ENCODE measurements around the gene RIC1. TPM values are rescaled to one million over a fixed set of nuclear protein-coding genes. Genes with fewer than 3 reads are reported as not detected.
"Not testable (repeated sequence)": the region's sequence is repeated elsewhere in the genome, so short reads cannot be mapped to it uniquely, and the experiment has no call there.

RIC1 gene
- polyA plus RNA-seq, 3 donors = 13.4 to 36.4 (median 16.3) TPM

DNA sequence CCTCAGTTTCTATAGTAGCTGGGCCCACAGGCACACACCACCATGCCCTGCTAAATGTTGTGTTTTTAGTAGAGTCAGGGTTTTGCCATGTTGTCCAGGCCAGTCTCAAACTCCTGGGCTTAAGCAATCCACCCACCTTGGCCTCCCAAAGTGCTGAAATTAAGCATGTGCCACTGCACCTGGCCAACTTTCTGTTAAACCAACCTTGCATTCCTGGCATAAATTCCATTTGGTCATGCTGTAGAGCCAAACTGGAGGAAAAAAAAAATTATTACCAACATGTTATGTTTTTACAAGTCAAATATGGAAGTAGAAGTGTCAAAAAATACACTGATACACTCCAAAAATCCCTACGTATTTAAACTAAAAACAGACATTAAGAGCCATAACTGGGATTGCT is 149.9 kb downstream of the RIC1 start:
- no peak overlapping the region for H3K9ac ChIP-seq (ENCODE audit: insufficient read depth, low read length, poor library complexity, severe bottlenecking)
- intact Hi-C loops (cut with micrococcal nuclease) = no loop called here
- H3K27ac ChIP-seq (ENCODE audit: low read depth in 1 of 2, low read length in 2 of 2) = no peak overlapping the region
- H3K4me3 ChIP-seq (replicated peaks in 1 of 3; ENCODE audit: low read depth in 2 of 3, low read length in 3 of 3) = peak overlapping the region in 1 of 3 experiments; percentile 19
- no peaks in the 10 kb centered on the region for H3K27me3 ChIP-seq (ENCODE audit: control insufficient read depth in 2 of 2, insufficient read depth in 2 of 2, low read length in 2 of 2)
- H4K20me1 ChIP-seq (ENCODE audit: insufficient read depth, low read length) = no peaks in the 10 kb centered on the region
- Mint-ChIP-seq H3K27me3 (ENCODE audit: low read depth in 3 of 3) (no peaks in the 10 kb centered on the region), H3K4me1 (no peaks in the 10 kb centered on the region), H3K4me3 (no peak overlapping the region), H3K27ac (no peak overlapping the region), H3K9me3 (peaks cover 25 to 44% (median 37%) of the 10 kb centered on the region in 7 donors), H3K36me3 (peaks cover 81 to 83% of the 10 kb centered on the region in 2 donors)
- H3K36me3 ChIP-seq (replicated peaks in 1 of 2; ENCODE audit: control insufficient read depth in 1 of 2, insufficient read depth in 2 of 2, low read length in 2 of 2) = peaks cover 63 to 83% of the 10 kb centered on the region in 2 donors
- no peaks in the 10 kb centered on the region for H3K79me2 ChIP-seq (ENCODE audit: insufficient read depth, low read length)
- H3K4me2 ChIP-seq (replicated peaks; ENCODE audit: extremely low read depth, low read length, poor library complexity, severe bottlenecking) = no peak overlapping the region
- DNase-seq = no peak
- WGBS (ENCODE audit: insufficient coverage) = no CpG with 5 or more reads among the region's 1 CpG
- H3K9me3 ChIP-seq (replicated peaks in 1 of 2; ENCODE audit: control insufficient read depth in 1 of 2, insufficient read depth in 1 of 2, low read length in 2 of 2) = peaks cover 19% of the 10 kb centered on the region in 2 donors
- H3K4me1 ChIP-seq (ENCODE audit: control insufficient read depth in 1 of 2, insufficient read depth in 2 of 2, low read length in 2 of 2) = no peaks in the 10 kb centered on the region
- no peak overlapping the region for H2AFZ ChIP-seq (ENCODE audit: insufficient read depth, low read depth, low read length, poor library complexity, severe bottlenecking)
- TF ChIP-seq, protein P1, sequence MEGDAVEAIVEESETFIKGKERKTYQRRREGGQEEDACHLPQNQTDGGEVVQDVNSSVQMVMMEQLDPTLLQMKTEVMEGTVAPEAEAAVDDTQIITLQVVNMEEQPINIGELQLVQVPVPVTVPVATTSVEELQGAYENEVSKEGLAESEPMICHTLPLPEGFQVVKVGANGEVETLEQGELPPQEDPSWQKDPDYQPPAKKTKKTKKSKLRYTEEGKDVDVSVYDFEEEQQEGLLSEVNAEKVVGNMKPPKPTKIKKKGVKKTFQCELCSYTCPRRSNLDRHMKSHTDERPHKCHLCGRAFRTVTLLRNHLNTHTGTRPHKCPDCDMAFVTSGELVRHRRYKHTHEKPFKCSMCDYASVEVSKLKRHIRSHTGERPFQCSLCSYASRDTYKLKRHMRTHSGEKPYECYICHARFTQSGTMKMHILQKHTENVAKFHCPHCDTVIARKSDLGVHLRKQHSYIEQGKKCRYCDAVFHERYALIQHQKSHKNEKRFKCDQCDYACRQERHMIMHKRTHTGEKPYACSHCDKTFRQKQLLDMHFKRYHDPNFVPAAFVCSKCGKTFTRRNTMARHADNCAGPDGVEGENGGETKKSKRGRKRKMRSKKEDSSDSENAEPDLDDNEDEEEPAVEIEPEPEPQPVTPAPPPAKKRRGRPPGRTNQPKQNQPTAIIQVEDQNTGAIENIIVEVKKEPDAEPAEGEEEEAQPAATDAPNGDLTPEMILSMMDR (IDR thresholded peaks at IDR 0.05) = no peak

- H3K27me3 Mint-ChIP-seq (ENCODE audit: low read depth in 3 of 3); H3K27ac ChIP-seq (ENCODE audit: low read depth in 1 of 2, low read length in 2 of 2); H3K4me1 ChIP-seq (ENCODE audit: control insufficient read depth in 1 of 2, insufficient read depth in 2 of 2, low read length in 2 of 2); H3K4me3 Mint-ChIP-seq; H3K9ac ChIP-seq (ENCODE audit: insufficient read depth, low read length, poor library complexity, severe bottlenecking); H3K4me3 ChIP-seq (replicated peaks in 1 of 3; ENCODE audit: low read depth in 2 of 3, low read length in 3 of 3); H3K4me1 Mint-ChIP-seq; H3K27ac Mint-ChIP-seq; H4K20me1 ChIP-seq (ENCODE audit: insufficient read depth, low read length); H3K79me2 ChIP-seq (ENCODE audit: insufficient read depth, low read length); DNase-seq; H3K27me3 ChIP-seq (ENCODE audit: control insufficient read depth in 2 of 2, insufficient read depth in 2 of 2, low read length in 2 of 2); H3K4me2 ChIP-seq (replicated peaks; ENCODE audit: extremely low read depth, low read length, poor library complexity, severe bottlenecking); H2AFZ ChIP-seq (ENCODE audit: insufficient read depth, low read depth, low read length, poor library complexity, severe bottlenecking); intact Hi-C loops (cut with micrococcal nuclease): not testable (repeated sequence)
- Mint-ChIP-seq H3K36me3 (peaks cover 74 to 75% of the 10 kb centered on the region in 2 donors), H3K9me3 (peaks cover 25 to 44% (median 37%) of the 10 kb centered on the region in 7 donors)
- Histone ChIP-seq H3K9me3 (replicated peaks in 1 of 2; ENCODE audit: control insufficient read depth in 1 of 2, insufficient read depth in 1 of 2, low read length in 2 of 2) (peaks cover 19% of the 10 kb centered on the region in 2 donors), H3K36me3 (replicated peaks in 1 of 2; ENCODE audit: control insufficient read depth in 1 of 2, insufficient read depth in 2 of 2, low read length in 2 of 2) (peaks cover 54 to 82% of the 10 kb centered on the region in 2 donors)
- 100% methylated on average over 3 of the region's 4 CpGs for WGBS (ENCODE audit: insufficient coverage)
Measured at GRCh38 chr9:5779705-5780218, 150.9 kb downstream of the RIC1 start.

- H3K79me2 ChIP-seq (ENCODE audit: insufficient read depth, low read length); H3K27ac Mint-ChIP-seq; H3K4me1 ChIP-seq (ENCODE audit: control insufficient read depth in 1 of 2, insufficient read depth in 2 of 2, low read length in 2 of 2); H3K4me2 ChIP-seq (replicated peaks; ENCODE audit: extremely low read depth, low read length, poor library complexity, severe bottlenecking); intact Hi-C loops (cut with micrococcal nuclease); H2AFZ ChIP-seq (ENCODE audit: insufficient read depth, low read depth, low read length, poor library complexity, severe bottlenecking); DNase-seq; H3K4me1 Mint-ChIP-seq; H4K20me1 ChIP-seq (ENCODE audit: insufficient read depth, low read length); H3K27me3 Mint-ChIP-seq (ENCODE audit: low read depth in 3 of 3); H3K27ac ChIP-seq (ENCODE audit: low read depth in 1 of 2, low read length in 2 of 2); H3K4me3 ChIP-seq (replicated peaks in 1 of 3; ENCODE audit: low read depth in 2 of 3, low read length in 3 of 3); H3K27me3 ChIP-seq (ENCODE audit: control insufficient read depth in 2 of 2, insufficient read depth in 2 of 2, low read length in 2 of 2); H3K4me3 Mint-ChIP-seq; H3K9ac ChIP-seq (ENCODE audit: insufficient read depth, low read length, poor library complexity, severe bottlenecking): not testable (repeated sequence)
- Mint-ChIP-seq H3K9me3 (peaks cover 24 to 40% (median 33%) of the 10 kb centered on the region in 7 donors), H3K36me3 (peaks cover 72 to 74% of the 10 kb centered on the region in 2 donors)
- Histone ChIP-seq H3K9me3 (replicated peaks in 1 of 2; ENCODE audit: control insufficient read depth in 1 of 2, insufficient read depth in 1 of 2, low read length in 2 of 2) (peaks cover 14 to 19% of the 10 kb centered on the region in 2 donors), H3K36me3 (replicated peaks in 1 of 2; ENCODE audit: control insufficient read depth in 1 of 2, insufficient read depth in 2 of 2, low read length in 2 of 2) (peaks cover 29 to 73% of the 10 kb centered on the region in 2 donors)
- no CpG with 5 or more reads among the region's 3 CpGs for WGBS (ENCODE audit: insufficient coverage)
Measured at GRCh38 chr9:5783420-5783819, 154.5 kb downstream of the RIC1 start.
